ENCODE measurements around the gene IRF5. TPM values are rescaled to one million over a fixed set of nuclear protein-coding genes. Genes with fewer than 3 reads are reported as not detected.

IRF5 gene
- total and polyA plus RNA-seq, 5 donors from 2014 or later: 13.5 to 24.1 (median 19.3) TPM

DNA sequence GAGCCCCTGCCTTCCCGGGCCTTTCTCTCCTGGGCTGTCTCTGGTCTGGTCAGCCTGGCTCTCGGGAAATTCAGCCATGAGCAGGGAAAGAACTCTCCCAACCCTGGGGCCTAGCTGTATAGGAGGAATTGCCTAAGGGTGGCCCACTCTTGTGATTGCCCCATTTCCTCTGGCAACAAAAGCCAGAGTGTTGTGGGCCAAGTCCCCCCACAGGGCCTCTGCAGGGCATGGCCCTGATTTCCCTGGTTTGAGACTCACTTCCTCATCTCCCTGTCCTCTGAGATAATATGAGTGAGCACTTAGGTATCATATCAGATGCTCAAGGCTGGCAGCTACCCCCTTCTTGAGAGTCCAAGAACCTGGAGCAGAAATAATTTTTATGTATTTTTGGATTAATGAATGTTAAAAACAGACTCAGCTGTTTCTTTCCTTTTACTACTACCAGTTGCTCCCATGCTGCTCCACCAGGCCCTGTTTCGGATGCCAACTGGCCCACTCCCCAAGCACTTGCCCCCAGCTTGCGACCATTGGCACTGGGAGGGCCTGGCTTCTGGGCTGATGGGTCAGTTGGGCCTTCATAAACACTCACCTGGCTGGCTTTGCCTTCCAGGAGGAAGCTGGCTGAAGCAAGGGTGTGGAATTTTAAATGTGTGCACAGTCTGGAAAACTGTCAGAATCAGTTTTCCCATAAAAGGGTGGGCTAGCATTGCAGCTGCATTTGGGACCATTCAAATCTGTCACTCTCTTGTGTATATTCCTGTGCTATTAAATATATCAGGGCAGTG lies 11.4 kb downstream of the IRF5 start:
- H3K9me3 Mint-ChIP-seq: no peaks in the 10 kb centered on the region
- no peaks in the 10 kb centered on the region for H3K9me3 ChIP-seq (ENCODE audit: control insufficient read depth in 2 of 2, low read length in 2 of 2)
- H3K4me1 ChIP-seq (ENCODE audit: control insufficient read depth, insufficient read depth, low read length, poor library complexity, severe bottlenecking): no peaks in the 10 kb centered on the region
- ATAC-seq (ENCODE audit: low read depth in 2 of 2): no peak
- H3K4me3 ChIP-seq (ENCODE audit: low read depth, low read length): no peak overlapping the region
- peaks cover 0 to 4% (median under 1%) of the 10 kb centered on the region in 4 donors for H3K4me1 Mint-ChIP-seq
- peaks cover 21% of the 10 kb centered on the region for H3K36me3 Mint-ChIP-seq
- peaks cover 39% of the 10 kb centered on the region for H3K36me3 ChIP-seq (ENCODE audit: control insufficient read depth, insufficient read depth, low read length)
- H3K27me3 ChIP-seq (ENCODE audit: control insufficient read depth, insufficient read depth, low read length): no peaks in the 10 kb centered on the region
- no peak overlapping the region for H3K27ac Mint-ChIP-seq
- no peaks in the 10 kb centered on the region for H3K27me3 Mint-ChIP-seq
- peak overlapping the region in 1 of 4 donors; percentile 28 for H3K4me3 Mint-ChIP-seq
- H3K27ac ChIP-seq (ENCODE audit: insufficient read depth, low read length, poor library complexity, severe bottlenecking): no peak overlapping the region
- no peak for DNase-seq

DNA sequence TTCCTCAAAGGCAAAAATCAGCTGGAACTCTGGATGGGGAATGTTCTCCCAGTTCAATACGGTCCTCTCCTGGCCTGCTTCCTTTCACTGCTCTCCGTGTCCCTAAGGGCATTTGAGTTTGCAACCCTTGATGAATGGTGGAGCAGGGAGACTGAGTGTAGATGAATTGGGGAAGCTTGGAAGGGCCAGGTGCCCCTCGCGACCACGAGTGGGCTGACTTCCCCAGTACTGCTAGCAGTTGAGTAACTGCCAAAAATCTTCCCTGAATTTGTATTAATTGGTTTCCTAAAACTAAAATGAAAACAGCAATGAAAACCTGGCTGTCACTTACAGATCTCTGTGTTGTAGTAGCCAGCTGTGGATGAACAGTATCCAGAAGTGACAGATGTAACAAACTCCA lies 13.6 kb downstream of the IRF5 start:
- Histone ChIP-seq H3K27ac (ENCODE audit: insufficient read depth, low read length, poor library complexity, severe bottlenecking) (no peak overlapping the region), H3K9me3 (ENCODE audit: control insufficient read depth in 2 of 2, low read length in 2 of 2) (no peaks in the 10 kb centered on the region), H3K27me3 (ENCODE audit: control insufficient read depth, insufficient read depth, low read length) (no peaks in the 10 kb centered on the region), H3K36me3 (ENCODE audit: control insufficient read depth, insufficient read depth, low read length) (peaks cover 54% of the 10 kb centered on the region), H3K4me3 (ENCODE audit: low read depth, low read length) (no peak overlapping the region), H3K4me1 (ENCODE audit: control insufficient read depth, insufficient read depth, low read length, poor library complexity, severe bottlenecking) (no peaks in the 10 kb centered on the region)
- DNase-seq (no peak), ATAC-seq (ENCODE audit: low read depth in 2 of 2) (no peak)
- Mint-ChIP-seq H3K4me3 (no peak overlapping the region), H3K4me1 (no peaks in the 10 kb centered on the region), H3K27ac (no peak overlapping the region), H3K36me3 (peaks cover 24% of the 10 kb centered on the region), H3K27me3 (no peaks in the 10 kb centered on the region), H3K9me3 (no peaks in the 10 kb centered on the region)

DNA sequence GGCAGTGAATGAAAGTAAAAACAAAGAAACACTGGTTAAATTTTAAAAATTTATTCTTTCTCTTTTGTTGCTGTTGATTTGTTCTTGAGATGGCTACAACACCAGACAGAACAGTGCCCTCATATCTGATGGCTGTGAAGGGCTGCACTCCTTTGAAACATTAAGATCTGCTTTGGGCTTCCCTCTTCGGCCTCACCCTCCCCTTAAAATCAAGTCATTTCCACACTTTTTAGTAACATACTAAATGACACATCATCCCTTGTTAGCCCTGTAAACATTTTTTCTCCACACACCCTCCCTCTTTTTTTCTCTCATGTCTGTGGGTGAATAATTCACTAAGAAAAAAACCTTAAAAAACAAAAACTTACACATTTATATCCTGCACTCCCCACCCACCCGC lies 16.4 kb downstream of the IRF5 start:
- Histone ChIP-seq H3K4me3 (ENCODE audit: low read depth, low read length) (no peak overlapping the region), H3K36me3 (ENCODE audit: control insufficient read depth, insufficient read depth, low read length) (peaks cover 66% of the 10 kb centered on the region), H3K4me1 (ENCODE audit: control insufficient read depth, insufficient read depth, low read length, poor library complexity, severe bottlenecking) (no peaks in the 10 kb centered on the region), H3K27ac (ENCODE audit: insufficient read depth, low read length, poor library complexity, severe bottlenecking) (no peak overlapping the region), H3K9me3 (ENCODE audit: control insufficient read depth in 2 of 2, low read length in 2 of 2) (no peaks in the 10 kb centered on the region), H3K27me3 (ENCODE audit: control insufficient read depth, insufficient read depth, low read length) (no peaks in the 10 kb centered on the region)
- Mint-ChIP-seq H3K9me3 (no peaks in the 10 kb centered on the region), H3K4me1 (no peaks in the 10 kb centered on the region), H3K27me3 (no peaks in the 10 kb centered on the region), H3K27ac (peak overlapping the region in 2 of 3 donors; percentile 52 to 59), H3K36me3 (peaks cover 39% of the 10 kb centered on the region), H3K4me3 (no peak overlapping the region)
- DNase-seq (no peak), ATAC-seq (ENCODE audit: low read depth in 2 of 2) (no peak)

DNA sequence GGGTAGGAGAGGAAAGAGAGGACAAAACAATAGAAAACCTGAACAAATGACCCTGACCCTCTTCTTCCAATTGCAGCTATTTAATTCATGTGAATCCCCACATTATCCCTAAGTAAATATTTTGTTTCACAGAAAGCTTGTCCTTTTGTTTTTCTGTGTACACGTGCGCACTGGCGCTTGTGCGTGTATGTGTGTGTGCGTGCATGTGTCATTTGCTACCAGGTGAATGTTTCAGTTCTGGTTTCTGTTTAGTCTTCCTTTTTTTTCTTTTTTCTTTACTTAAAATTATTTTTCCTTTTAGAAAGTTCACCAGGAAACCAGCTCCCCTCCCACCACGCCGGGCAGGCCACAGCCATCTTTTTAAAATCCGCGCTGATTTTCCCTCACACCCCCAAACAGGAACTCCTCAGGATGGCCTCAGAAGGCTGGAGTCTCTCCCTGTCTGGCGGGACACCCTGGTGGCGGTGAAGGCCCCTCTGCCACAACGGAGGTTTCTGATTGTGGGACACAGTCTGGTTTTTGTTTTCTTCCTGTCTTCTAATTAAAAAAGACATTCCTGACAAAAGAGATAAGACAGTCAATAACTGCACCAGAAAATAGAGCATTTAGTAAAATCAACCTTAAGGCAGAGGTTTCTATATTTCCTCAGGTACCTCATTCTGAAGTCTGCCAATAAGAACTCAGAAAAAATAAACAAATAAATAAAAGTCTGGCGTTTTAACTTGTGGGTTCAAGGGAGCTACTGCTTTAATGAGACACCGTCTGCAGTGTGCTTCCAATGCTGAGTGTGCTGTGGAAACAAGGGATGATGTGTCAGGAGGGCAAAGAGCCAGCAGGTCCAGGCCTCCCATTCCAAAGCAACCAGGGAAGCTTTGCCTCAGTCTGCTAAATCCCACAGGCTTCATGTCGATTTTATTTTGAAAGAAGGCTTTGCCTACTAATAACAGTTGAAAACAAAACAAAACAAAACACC lies 17.4 kb downstream of the IRF5 start:
- Histone ChIP-seq H3K36me3 (ENCODE audit: control insufficient read depth, insufficient read depth, low read length) (peaks cover 75% of the 10 kb centered on the region), H3K27ac (ENCODE audit: insufficient read depth, low read length, poor library complexity, severe bottlenecking) (no peak overlapping the region), H3K9me3 (ENCODE audit: control insufficient read depth in 2 of 2, low read length in 2 of 2) (no peaks in the 10 kb centered on the region), H3K4me1 (ENCODE audit: control insufficient read depth, insufficient read depth, low read length, poor library complexity, severe bottlenecking) (no peaks in the 10 kb centered on the region), H3K4me3 (ENCODE audit: low read depth, low read length) (no peak overlapping the region), H3K27me3 (ENCODE audit: control insufficient read depth, insufficient read depth, low read length) (no peaks in the 10 kb centered on the region)
- H3K36me3 Mint-ChIP-seq: peaks cover 41% of the 10 kb centered on the region
- no peaks in the 10 kb centered on the region for H3K4me1 Mint-ChIP-seq
- H3K9me3 Mint-ChIP-seq: no peaks in the 10 kb centered on the region
- ATAC-seq (ENCODE audit: low read depth in 2 of 2) (no peak), DNase-seq (no peak)
- no peak overlapping the region for H3K27ac Mint-ChIP-seq
- no peaks in the 10 kb centered on the region for H3K27me3 Mint-ChIP-seq
- H3K4me3 Mint-ChIP-seq: no peak overlapping the region

DNA sequence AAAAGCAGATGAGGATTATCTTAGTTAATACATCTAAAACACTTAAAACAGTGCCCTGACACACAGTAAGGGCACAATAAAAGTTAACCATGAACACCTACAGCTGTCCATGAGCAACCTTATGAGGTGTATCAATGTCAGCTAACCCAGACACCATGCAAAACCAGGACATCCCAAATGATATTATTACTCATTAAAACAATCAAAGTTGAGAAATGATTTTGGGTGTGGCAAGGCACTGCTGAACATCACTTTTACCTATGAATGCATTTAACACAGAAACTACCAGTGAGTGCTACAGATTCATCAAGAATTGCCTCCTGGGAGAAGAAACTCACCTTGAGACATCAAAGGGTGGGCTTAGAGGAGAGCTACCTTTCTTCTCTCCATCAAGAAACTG lies 18.3 kb downstream of the IRF5 start:
- ATAC-seq (ENCODE audit: low read depth in 2 of 2): no peak
- peaks cover 77% of the 10 kb centered on the region for H3K36me3 ChIP-seq (ENCODE audit: control insufficient read depth, insufficient read depth, low read length)
- Mint-ChIP-seq H3K9me3 (no peaks in the 10 kb centered on the region), H3K4me3 (no peak overlapping the region), H3K36me3 (peaks cover 38% of the 10 kb centered on the region), H3K4me1 (no peaks in the 10 kb centered on the region), H3K27me3 (no peaks in the 10 kb centered on the region), H3K27ac (no peak overlapping the region)
- no peak for DNase-seq
- no peaks in the 10 kb centered on the region for H3K27me3 ChIP-seq (ENCODE audit: control insufficient read depth, insufficient read depth, low read length)
- no peak overlapping the region for H3K27ac ChIP-seq (ENCODE audit: insufficient read depth, low read length, poor library complexity, severe bottlenecking)
- no peaks in the 10 kb centered on the region for H3K4me1 ChIP-seq (ENCODE audit: control insufficient read depth, insufficient read depth, low read length, poor library complexity, severe bottlenecking)
- H3K4me3 ChIP-seq (ENCODE audit: low read depth, low read length): no peak overlapping the region
- no peaks in the 10 kb centered on the region for H3K9me3 ChIP-seq (ENCODE audit: control insufficient read depth in 2 of 2, low read length in 2 of 2)

DNA sequence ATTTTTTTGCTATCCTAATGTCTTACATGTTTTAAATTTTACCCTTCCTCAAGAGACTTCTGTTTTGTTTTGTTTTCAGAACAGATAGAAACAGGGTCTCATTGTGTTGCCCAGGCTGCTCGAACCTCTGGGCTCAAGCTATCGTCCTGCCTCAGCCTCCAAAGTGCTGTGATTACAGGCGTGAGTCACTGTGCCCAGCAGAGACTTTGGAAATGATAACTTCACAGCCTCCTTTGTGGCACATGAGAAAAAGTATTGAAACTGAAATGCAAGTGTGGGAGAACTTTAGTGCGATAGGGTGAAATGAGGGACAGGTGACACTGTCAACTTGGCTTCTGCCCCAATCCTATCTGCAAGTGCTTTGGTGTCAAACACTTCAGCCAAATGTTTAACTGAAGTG lies 21.6 kb downstream of the IRF5 start:
- no peak overlapping the region for H3K4me3 Mint-ChIP-seq
- no peak for ATAC-seq (ENCODE audit: low read depth in 2 of 2)
- peaks cover 37% of the 10 kb centered on the region for H3K36me3 Mint-ChIP-seq
- H3K27ac ChIP-seq (ENCODE audit: insufficient read depth, low read length, poor library complexity, severe bottlenecking): no peak overlapping the region
- no peaks in the 10 kb centered on the region for H3K4me1 ChIP-seq (ENCODE audit: control insufficient read depth, insufficient read depth, low read length, poor library complexity, severe bottlenecking)
- H3K9me3 Mint-ChIP-seq: no peaks in the 10 kb centered on the region
- H3K27ac Mint-ChIP-seq: no peak overlapping the region
- peaks cover 65% of the 10 kb centered on the region for H3K36me3 ChIP-seq (ENCODE audit: control insufficient read depth, insufficient read depth, low read length)
- H3K27me3 ChIP-seq (ENCODE audit: control insufficient read depth, insufficient read depth, low read length): no peaks in the 10 kb centered on the region
- peaks cover 9 to 17% (median 13%) of the 10 kb centered on the region in 4 donors for H3K4me1 Mint-ChIP-seq
- no peaks in the 10 kb centered on the region for H3K9me3 ChIP-seq (ENCODE audit: control insufficient read depth in 2 of 2, low read length in 2 of 2)
- no peaks in the 10 kb centered on the region for H3K27me3 Mint-ChIP-seq
- H3K4me3 ChIP-seq (ENCODE audit: low read depth, low read length): no peak overlapping the region
- no peak for DNase-seq

DNA sequence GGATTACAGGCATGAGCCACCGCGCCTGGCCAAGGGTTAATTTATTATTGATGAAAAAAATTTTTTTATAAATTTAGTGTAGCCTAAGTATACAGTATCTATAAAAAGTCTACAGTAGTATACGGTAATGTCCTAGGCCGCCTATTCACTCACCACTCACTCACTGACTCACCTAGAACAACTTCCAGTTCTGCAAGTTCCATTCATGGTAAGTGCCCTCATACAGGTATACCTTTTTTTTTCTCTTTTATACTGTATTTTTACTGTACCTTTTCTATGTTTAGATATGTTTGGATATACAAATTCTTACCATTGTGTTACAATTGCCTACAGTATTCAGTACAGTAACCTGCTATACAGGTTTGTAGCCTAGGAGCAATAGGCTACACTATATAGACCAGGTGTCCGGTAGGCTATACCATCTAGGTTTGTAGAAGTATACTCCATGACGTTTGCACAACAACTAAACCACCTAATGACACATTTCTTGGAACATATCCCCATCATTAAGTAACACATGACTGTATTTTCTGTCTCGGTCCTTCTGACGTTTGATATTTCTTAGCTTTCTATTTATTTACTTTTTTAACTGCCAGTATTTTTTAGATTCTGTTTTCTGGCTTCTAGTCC lies 23.4 kb downstream of the IRF5 start:
- H3K4me3 ChIP-seq (ENCODE audit: low read depth, low read length): no peak overlapping the region
- H3K27ac ChIP-seq (ENCODE audit: insufficient read depth, low read length, poor library complexity, severe bottlenecking): no peak overlapping the region
- no peaks in the 10 kb centered on the region for H3K27me3 ChIP-seq (ENCODE audit: control insufficient read depth, insufficient read depth, low read length)
- peaks cover 9 to 19% (median 14%) of the 10 kb centered on the region in 4 donors for H3K4me1 Mint-ChIP-seq
- H3K9me3 ChIP-seq (ENCODE audit: control insufficient read depth in 2 of 2, low read length in 2 of 2): no peaks in the 10 kb centered on the region
- peaks cover 44% of the 10 kb centered on the region for H3K36me3 Mint-ChIP-seq
- H3K4me3 Mint-ChIP-seq: no peak overlapping the region
- no peak for ATAC-seq (ENCODE audit: low read depth in 2 of 2)
- no peak for DNase-seq
- H3K27me3 Mint-ChIP-seq: peaks cover 4% of the 10 kb centered on the region
- H3K4me1 ChIP-seq (ENCODE audit: control insufficient read depth, insufficient read depth, low read length, poor library complexity, severe bottlenecking): no peaks in the 10 kb centered on the region
- peaks cover 0 to 1% (median 0%) of the 10 kb centered on the region in 7 donors for H3K9me3 Mint-ChIP-seq
- H3K27ac Mint-ChIP-seq: peak overlapping the region in 1 of 3 donors; percentile 21
- H3K36me3 ChIP-seq (ENCODE audit: control insufficient read depth, insufficient read depth, low read length): peaks cover 64% of the 10 kb centered on the region

Data from CD4-positive, CD25-positive, alpha-beta regulatory T cell (primary cell).